Upper lobe of right lung (tissue), 1 donor: ENCODE measurements around the gene BMF. TPM values are rescaled to one million over a fixed set of nuclear protein-coding genes. Genes with fewer than 3 reads are reported as not detected.
A peak's percentile ranks its signal among the peaks of the same experiment; 100 is the strongest.

Experiments
- ATAC-seq: fragments of 200-7000 bp; cut with Tn5 transposase; one replicate; pipeline ENCODE4 v1.9.1; 2020; ENCODE audit warnings: mild to moderate bottlenecking, moderate library complexity
- DNase-seq: peaks from one replicate; pipeline ENCODE4 v3.0.0-alpha.2; 2020
- H3K27ac ChIP-seq: fragments of 200-600 bp; one replicate; pipeline ENCODE4 v1.8.0; 2022
- H3K27me3 ChIP-seq: fragments of 200-600 bp; one replicate; pipeline ENCODE4 v1.8.0; 2022; ENCODE audit warnings: mild to moderate bottlenecking
- H3K36me3 ChIP-seq: fragments of 200-600 bp; one replicate; pipeline ENCODE4 v1.8.0; 2022
- H3K4me1 ChIP-seq: fragments of 200-600 bp; one replicate; pipeline ENCODE4 v1.8.0; 2022
- H3K4me3 ChIP-seq: fragments of 200-600 bp; one replicate; pipeline ENCODE4 v1.8.0; 2022; ENCODE audit warnings: mild to moderate bottlenecking
- H3K9me3 ChIP-seq: fragments of 200-600 bp; one replicate; pipeline ENCODE4 v1.8.0; 2022
- CTCF ChIP-seq: fragments of 200-600 bp; IDR thresholded peaks from one replicate; pipeline ENCODE4 v1.8.0; 2022; ENCODE audit warnings: antibody characterized with exemption
- intact Hi-C: fragments of 100-400 bp; cut with DNase I; formaldehyde crosslinking; loops from one replicate; pipeline ENCODE4 v1.11.0; 2022
- total RNA-seq: library from RNA; stranded (reverse); fragmentation: NEBNext Ultra II Directional; extraction: Animal tissue kit (Norgen Biotek cat#: 25700); gene quantifications from one replicate; pipeline ENCODE4 v1.2.1, GENCODE V29; 2021
- donor health status: DM: no; HTN: yes; CAD: no; lungs with severe emphysema.

Gene BMF
- total RNA-seq, 1 donor from 2014 or later: 15.4 TPM

DNA sequence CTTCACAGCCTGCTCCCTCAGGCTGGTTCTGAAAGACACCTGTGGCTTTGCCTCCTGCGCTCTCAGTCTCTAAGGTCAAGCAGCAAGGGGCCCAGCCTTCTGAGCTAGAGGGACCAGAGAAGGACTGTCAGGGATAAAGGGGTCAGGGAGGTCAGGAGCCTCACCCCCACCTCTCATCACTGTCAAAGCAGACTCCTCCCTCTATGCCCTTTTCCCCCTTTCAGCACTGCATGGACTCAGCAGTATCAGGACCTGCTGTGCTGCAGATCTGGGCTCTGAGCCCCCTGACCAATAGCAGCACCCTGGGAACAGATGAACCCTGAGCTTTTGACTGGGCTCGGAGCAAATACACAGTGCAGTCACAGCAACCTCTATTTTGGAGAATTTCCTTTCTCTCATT, 3.2 kb upstream of the BMF start:
- Histone ChIP-seq H3K4me1 (peaks cover 9% of the 10 kb centered on the region), H3K9me3 (no peaks in the 10 kb centered on the region), H3K27ac (no peak overlapping the region), H3K4me3 (no peak overlapping the region), H3K36me3 (no peaks in the 10 kb centered on the region), H3K27me3 (no peaks in the 10 kb centered on the region)
- TF ChIP-seq CTCF: no peak
- intact Hi-C loops: loop anchor here (10.0 kb wide), 1 partner anchor 67 kb away; no protein-coding TSS in a partner anchor
- DNase-seq (no peak), ATAC-seq (no peak)

GRCh38 chr15:40110866-40111550, 2.3 kb upstream of the BMF start:
- H3K27me3 ChIP-seq: no peaks in the 10 kb centered on the region
- peaks cover 16% of the 10 kb centered on the region for H3K4me1 ChIP-seq
- H3K36me3 ChIP-seq: no peaks in the 10 kb centered on the region
- H3K4me3 ChIP-seq: no peak overlapping the region
- H3K27ac ChIP-seq: no peak overlapping the region
- no peak for TF ChIP-seq CTCF
- H3K9me3 ChIP-seq: no peaks in the 10 kb centered on the region
- ATAC-seq (no peak), DNase-seq (no peak)
- intact Hi-C loops: loop anchor here (10.0 kb wide), 1 partner anchor 66 kb away; no protein-coding TSS in a partner anchor

DNA sequence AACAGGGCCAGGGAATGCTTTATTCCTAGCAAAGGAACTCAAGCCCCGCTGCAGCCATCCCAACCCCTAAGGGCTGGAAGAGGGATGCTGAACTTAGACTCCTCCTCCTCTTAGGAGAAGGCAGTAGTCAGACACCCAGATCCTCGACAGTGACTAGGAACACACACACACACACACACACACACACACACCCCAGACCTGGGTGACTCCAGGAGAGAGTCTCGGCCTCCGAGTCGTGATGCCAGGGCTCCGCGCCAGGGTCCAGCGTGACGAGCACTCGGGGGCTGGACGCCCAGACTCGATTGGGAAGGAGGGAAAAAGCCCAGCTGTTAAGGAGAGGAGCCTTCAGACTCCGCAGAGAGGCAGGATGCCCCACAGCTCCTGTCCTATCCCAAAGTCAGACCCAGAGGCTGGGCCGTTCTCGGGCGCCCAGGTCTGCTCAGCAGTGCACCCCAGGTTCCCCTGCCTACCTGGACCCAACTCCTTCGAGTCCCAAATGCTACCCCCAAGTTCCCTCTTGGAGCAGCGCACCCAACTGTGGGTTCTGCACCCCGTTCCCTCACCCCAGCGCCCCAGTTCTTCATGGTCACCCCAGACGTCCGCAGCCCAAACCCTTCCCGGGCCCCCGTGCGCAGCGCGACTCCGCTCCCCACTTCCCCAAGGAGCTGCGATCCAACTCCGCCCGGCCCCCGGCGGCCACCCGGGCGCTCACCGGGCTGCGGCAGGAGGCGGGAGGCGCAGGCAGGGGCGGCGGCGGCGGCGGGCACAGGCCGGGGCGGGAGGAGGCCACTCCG, 421 bp downstream of the BMF start:
- peaks cover 44% of the 10 kb centered on the region for H3K4me1 ChIP-seq
- intact Hi-C loops: no loop called here
- no peak for ATAC-seq
- peak overlapping the region; percentile 85 for H3K27ac ChIP-seq
- DNase-seq: peak; percentile 79
- TF ChIP-seq CTCF: no peak
- no peaks in the 10 kb centered on the region for H3K36me3 ChIP-seq
- H3K9me3 ChIP-seq: no peaks in the 10 kb centered on the region
- no peaks in the 10 kb centered on the region for H3K27me3 ChIP-seq
- peak overlapping the region; percentile 74 for H3K4me3 ChIP-seq

- DNase-seq: peak; percentile 87
- no peaks in the 10 kb centered on the region for H3K9me3 ChIP-seq
- H3K4me1 ChIP-seq: peaks cover 60% of the 10 kb centered on the region
- H3K27ac ChIP-seq: peak overlapping the region; percentile 78
- peak; percentile 61 for ATAC-seq
- no peaks in the 10 kb centered on the region for H3K27me3 ChIP-seq
- peak overlapping the region; percentile 2 for H3K4me3 ChIP-seq
- TF ChIP-seq CTCF: no peak
- intact Hi-C loops: no loop called here
- H3K36me3 ChIP-seq: no peaks in the 10 kb centered on the region
These were observed 2.2 kb downstream of the BMF start for GRCh38 chr15:40106203-40107161.

DNA sequence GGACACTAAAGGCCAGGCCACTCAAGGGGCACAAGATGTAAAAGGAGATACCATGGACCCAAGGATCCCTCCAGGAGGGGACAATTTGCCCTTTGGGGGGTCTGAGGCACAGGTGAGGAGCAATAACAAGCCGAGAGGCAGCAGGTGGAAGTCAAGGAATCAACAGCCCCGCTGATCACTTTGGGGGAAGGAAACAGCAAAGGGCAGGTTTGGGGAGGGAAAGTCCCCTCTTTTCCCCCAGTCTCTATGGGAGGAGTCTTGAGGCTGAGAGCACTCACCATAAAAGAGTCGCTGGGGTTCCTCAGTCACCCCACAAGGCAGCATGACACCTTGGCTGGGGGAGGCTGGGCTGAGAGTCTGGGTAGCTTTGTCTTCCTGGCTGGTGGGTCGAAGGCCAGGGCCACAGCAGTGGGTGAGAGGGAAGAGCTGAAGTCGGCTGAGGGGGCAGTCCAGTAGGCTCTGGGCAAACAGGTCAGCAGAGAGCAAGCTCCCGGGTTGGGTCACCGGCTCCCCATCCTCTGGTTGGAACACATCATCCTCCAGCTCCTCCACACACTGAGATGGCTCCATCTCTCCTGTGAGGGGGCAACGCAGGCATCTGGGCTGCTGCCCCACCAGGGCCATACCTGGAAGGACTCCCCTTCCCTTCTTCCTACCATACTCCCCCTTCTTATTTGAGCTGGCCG, 3.0 kb downstream of the BMF start:
- peak overlapping the region; percentile 66 for H3K27ac ChIP-seq
- ATAC-seq: no peak
- no peak overlapping the region for H3K4me3 ChIP-seq

More for the DNA sequence above, 3.0 kb downstream of the BMF start:
- intact Hi-C loops: no loop called here
- Histone ChIP-seq H3K4me1 (peaks cover 68% of the 10 kb centered on the region), H3K36me3 (no peaks in the 10 kb centered on the region), H3K27me3 (no peaks in the 10 kb centered on the region), H3K9me3 (no peaks in the 10 kb centered on the region)
- no peak for TF ChIP-seq CTCF
- DNase-seq: no peak
